MM.1S (cell line): Measurements from ENCODE around the gene ENO1.

Experiments
- EZH2phosphoT487 ChIP-seq: fragments of 300-600 bp; sonication (generic); IDR thresholded peaks from 2 replicates; pipeline ENCODE4 v1.6.1; 2018; ENCODE audit warnings: antibody characterized with exemption, low read length
- TF ChIP-seq, protein P1 (sequence below): fragments of 300-600 bp; sonication (generic); IDR thresholded peaks from 2 replicates; pipeline ENCODE4 v1.5.1; 2016; ENCODE audit warnings: antibody characterized with exemption, low read length, mixed read lengths

DNA sequence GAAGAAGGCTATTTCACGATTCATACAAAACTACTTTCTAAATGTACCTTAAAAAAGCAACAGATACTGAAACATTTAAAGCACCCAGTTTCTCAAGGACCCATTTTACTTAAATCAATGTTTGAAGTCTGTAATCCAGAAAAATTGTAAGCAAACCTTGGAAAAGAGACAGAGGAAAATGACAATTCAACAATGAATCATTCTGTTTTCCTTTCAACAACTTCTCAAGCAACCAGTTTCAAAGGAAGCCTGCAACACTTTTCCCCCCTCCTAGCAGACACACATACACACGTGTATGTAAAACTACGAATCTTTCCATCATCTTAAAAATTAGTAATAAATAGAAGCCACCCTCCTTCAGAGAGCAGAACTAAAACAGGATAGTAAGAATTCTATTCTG is 62.2 kb downstream of the ENO1 start:
- TF ChIP-seq, protein P1, sequence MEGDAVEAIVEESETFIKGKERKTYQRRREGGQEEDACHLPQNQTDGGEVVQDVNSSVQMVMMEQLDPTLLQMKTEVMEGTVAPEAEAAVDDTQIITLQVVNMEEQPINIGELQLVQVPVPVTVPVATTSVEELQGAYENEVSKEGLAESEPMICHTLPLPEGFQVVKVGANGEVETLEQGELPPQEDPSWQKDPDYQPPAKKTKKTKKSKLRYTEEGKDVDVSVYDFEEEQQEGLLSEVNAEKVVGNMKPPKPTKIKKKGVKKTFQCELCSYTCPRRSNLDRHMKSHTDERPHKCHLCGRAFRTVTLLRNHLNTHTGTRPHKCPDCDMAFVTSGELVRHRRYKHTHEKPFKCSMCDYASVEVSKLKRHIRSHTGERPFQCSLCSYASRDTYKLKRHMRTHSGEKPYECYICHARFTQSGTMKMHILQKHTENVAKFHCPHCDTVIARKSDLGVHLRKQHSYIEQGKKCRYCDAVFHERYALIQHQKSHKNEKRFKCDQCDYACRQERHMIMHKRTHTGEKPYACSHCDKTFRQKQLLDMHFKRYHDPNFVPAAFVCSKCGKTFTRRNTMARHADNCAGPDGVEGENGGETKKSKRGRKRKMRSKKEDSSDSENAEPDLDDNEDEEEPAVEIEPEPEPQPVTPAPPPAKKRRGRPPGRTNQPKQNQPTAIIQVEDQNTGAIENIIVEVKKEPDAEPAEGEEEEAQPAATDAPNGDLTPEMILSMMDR: no peak
- TF ChIP-seq EZH2phosphoT487: no peak
